Measurements from ENCODE around the gene HGFAC.

Gene HGFAC

GRCh38 chr4:3475713-3476260 is 34.0 kb downstream of the HGFAC start:
- ChIA-PET CTCF (no interaction called here), POLR2A (no interaction called here)
- TF ChIP-seq CTCF (IDR thresholded peaks at IDR 0.05; ENCODE audit: insufficient read depth, low read length, missing control alignments): no peak
- no peak overlapping the region for H3K4me3 ChIP-seq (ENCODE audit: low read depth, low read length)
- no peak for DNase-seq (ENCODE audit: low read depth, low spot score)

GRCh38 chr4:3476341-3476747 is 34.6 kb downstream of the HGFAC start:
- no peak for DNase-seq (ENCODE audit: low read depth, low spot score)
- H3K4me3 ChIP-seq (ENCODE audit: low read depth, low read length): no peak overlapping the region
- no peak for TF ChIP-seq CTCF (IDR thresholded peaks at IDR 0.05; ENCODE audit: insufficient read depth, low read length, missing control alignments)
- POLR2A ChIA-PET: no interaction called here
- CTCF ChIA-PET: no interaction called here

GRCh38 chr4:3476936-3477749 is 35.4 kb downstream of the HGFAC start:
- no peak for TF ChIP-seq CTCF (IDR thresholded peaks at IDR 0.05; ENCODE audit: insufficient read depth, low read length, missing control alignments)
- no peak for DNase-seq (ENCODE audit: low read depth, low spot score)
- H3K4me3 ChIP-seq (ENCODE audit: low read depth, low read length): no peak overlapping the region
- CTCF ChIA-PET: interaction anchor here (0.6 to 6.0 kb wide), 2 partner anchors 132 to 278 kb away, joined by 3 to 134 read pairs; no protein-coding TSS in a partner anchor
- POLR2A ChIA-PET: no interaction called here

GRCh38 chr4:3477750-3478430 is 36.1 kb downstream of the HGFAC start:
- POLR2A ChIA-PET: no interaction called here

GRCh38 chr4:3478446-3479357 is 36.9 kb downstream of the HGFAC start:
- POLR2A ChIA-PET: no interaction called here
- DNase-seq (ENCODE audit: low read depth, low spot score): no peak
- no peak overlapping the region for H3K4me3 ChIP-seq (ENCODE audit: low read depth, low read length)
- CTCF ChIA-PET: interaction anchor here (1.1 to 6.0 kb wide), 9 partner anchors 7 to 372 kb away, joined by 3 to 134 read pairs (median 11); no protein-coding TSS in a partner anchor
- TF ChIP-seq CTCF (IDR thresholded peaks at IDR 0.05; ENCODE audit: insufficient read depth, low read length, missing control alignments): no peak

More at GRCh38 chr4:3477750-3478430, 36.1 kb downstream of the HGFAC start:
- CTCF ChIA-PET: interaction anchor here (6.0 kb wide), 1 partner anchor 132 kb away, joined by 134 read pairs; no protein-coding TSS in a partner anchor
- no peak for DNase-seq (ENCODE audit: low read depth, low spot score)
- no peak overlapping the region for H3K4me3 ChIP-seq (ENCODE audit: low read depth, low read length)
- TF ChIP-seq CTCF (IDR thresholded peaks at IDR 0.05; ENCODE audit: insufficient read depth, low read length, missing control alignments): no peak

Measured in AG04449 (cell line).